Measurements from ENCODE around the gene TLR9.

TLR9 gene

DNA sequence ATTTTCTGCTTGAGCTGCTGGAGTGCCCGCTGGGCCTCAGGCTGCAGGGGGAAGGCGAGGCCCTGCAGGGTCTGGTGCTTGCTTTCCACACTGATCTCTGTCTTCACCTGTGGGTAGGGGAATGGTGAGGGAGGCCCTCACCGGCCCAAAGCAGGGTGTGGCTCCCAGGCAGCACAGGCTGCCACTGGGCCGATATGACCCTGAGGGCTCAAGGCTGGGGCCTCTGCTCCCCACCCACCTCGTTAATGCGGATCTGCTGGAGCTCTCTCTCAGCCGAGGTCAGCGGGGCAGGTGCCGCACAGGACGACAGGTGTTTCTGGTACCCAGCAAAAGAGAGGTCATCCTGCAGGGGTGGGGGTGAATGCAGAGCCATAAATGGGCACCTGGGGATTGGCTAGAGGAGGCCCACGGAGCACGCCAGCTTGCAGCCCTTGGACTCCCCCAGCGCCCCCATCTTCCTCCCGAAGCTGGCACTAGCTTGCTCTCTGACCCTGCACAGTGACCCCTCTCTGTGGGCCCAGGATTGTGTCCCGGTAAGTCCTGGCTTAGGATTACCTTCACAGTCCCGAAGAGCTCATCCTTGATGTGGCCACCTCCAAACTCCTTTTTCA, 5.5 kb upstream of the TLR9 start:
- no peak for DNase-seq (ENCODE audit: low spot score)
- H3K27ac ChIP-seq = no peak overlapping the region

DNA sequence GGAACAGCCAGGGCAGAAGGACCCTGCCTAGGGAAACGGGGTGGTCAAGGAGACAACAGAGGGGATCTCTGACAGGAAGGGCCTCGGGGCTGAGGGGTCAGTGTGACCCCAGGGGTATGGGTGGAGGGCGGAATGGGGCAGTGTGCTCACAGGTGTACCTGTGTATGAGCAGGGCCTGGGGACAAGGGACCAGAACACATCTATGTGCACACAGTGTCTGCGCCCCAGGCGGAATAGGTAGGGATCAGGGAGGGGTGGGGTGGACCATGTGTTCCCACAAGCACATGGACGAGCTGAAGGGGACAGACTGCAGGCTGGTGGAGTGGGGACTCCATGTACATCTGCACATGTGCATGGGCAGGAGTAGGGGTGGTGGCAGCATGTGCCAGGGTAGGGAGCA, 5.0 kb upstream of the TLR9 start:
- TF ChIP-seq, protein P1, sequence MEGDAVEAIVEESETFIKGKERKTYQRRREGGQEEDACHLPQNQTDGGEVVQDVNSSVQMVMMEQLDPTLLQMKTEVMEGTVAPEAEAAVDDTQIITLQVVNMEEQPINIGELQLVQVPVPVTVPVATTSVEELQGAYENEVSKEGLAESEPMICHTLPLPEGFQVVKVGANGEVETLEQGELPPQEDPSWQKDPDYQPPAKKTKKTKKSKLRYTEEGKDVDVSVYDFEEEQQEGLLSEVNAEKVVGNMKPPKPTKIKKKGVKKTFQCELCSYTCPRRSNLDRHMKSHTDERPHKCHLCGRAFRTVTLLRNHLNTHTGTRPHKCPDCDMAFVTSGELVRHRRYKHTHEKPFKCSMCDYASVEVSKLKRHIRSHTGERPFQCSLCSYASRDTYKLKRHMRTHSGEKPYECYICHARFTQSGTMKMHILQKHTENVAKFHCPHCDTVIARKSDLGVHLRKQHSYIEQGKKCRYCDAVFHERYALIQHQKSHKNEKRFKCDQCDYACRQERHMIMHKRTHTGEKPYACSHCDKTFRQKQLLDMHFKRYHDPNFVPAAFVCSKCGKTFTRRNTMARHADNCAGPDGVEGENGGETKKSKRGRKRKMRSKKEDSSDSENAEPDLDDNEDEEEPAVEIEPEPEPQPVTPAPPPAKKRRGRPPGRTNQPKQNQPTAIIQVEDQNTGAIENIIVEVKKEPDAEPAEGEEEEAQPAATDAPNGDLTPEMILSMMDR (IDR thresholded peaks at IDR 0.05) = no peak
- DNase-seq (ENCODE audit: low spot score) = no peak

More for the DNA sequence above, 5.5 kb upstream of the TLR9 start:
- TF ChIP-seq, protein P1 (IDR thresholded peaks at IDR 0.05) = no peak
- H3K4me3 ChIP-seq = no peak overlapping the region

DNA sequence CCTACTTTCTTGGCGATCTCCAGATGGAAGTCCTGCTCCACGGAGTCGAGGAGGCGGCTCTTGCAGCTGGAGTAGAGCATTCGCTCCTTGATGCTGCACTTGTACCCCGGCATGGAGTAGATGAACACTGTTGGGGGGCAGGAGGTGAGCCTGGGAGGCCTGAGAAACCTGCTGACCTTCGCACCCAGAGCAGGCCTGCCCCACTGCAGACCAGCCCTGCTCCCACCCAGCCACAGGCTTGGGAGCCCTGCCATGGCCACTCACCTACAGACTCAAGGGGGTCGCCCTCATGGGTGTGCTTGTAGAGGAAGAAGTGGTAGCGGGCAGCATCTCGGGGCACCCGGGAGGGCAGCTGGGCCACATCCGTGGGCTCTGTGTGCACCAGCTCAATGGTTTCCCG, 4.2 kb upstream of the TLR9 start:
- TF ChIP-seq, protein P1 (IDR thresholded peaks at IDR 0.05) = no peak
- Histone ChIP-seq H3K4me3 (no peak overlapping the region), H3K27ac (no peak overlapping the region)
- no peak for DNase-seq (ENCODE audit: low spot score)

More for the DNA sequence above, 5.0 kb upstream of the TLR9 start:
- H3K27ac ChIP-seq = no peak overlapping the region
- no peak overlapping the region for H3K4me3 ChIP-seq

DNA sequence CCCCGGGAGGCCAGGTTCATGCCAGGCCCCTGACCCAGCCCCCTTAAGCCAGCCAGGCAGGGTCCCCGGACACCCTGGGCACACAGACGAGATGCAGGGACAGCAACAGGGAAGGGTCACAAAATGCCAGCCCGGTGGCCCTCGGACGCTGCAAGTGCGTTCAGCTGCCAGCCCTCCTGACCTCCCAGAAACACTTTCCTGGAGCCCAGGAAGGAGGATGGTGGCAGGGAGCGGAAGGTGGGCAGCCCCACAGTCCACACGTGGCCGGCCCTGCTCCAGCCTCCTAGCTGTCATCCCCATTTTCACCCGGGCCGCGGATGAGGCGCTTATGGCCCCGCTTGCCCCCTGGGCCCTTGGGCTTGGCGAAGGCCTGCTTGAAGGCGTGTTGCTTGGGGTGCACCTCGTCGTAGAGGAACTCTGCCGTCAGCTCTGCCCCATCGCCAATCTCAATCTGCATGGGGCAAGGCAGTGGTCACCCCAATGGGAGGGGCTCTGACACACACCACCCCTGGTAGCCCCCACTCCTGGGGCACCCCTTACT, 3.4 kb upstream of the TLR9 start:
- DNase-seq (ENCODE audit: low spot score) = no peak
- Histone ChIP-seq H3K4me3 (no peak overlapping the region), H3K27ac (no peak overlapping the region)
- TF ChIP-seq, protein P1 (IDR thresholded peaks at IDR 0.05) = no peak

DNA sequence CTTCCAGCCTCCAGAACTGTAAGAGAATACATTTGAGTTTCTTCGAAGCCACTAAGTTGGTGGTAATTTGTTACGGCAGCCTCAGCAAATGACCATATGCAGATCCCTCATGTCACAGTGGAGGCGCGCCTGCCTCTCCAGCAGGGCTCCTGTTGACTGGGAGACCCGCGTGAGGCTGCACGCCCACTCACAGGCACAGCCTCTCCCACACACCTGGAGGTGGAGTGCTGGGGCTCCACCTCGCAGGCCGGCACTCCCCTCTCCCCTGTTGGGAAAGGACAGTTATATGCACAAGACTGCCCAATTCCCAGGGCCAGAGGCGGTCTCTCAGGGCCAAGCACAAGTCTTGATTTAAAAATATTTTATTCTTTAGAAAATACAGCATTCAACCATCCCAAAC, 2.8 kb upstream of the TLR9 start:
- no peak for DNase-seq (ENCODE audit: low spot score)
- TF ChIP-seq, protein P1 (IDR thresholded peaks at IDR 0.05) = no peak
- H3K4me3 ChIP-seq = no peak overlapping the region
- H3K27ac ChIP-seq = no peak overlapping the region

DNA sequence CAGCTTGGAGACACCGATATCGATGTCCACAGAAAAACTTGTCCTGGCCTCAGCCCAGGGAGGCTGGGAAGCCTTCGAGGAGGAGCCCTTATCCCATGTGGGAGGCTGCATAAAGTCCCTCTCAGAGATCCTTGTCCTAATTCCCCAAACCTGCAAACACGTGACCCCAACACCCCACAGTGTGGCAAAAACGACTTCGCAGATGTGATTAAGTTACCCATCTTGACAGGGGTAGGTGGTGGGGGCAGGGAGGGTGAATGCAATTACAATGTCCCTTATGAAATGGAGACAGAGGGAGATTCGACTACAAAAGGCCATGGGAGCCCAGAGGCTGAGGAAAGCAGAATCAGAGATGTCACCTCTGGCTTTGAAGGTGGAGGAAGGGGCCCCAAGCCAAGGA, 2.3 kb upstream of the TLR9 start:
- TF ChIP-seq, protein P1 (IDR thresholded peaks at IDR 0.05) = no peak
- H3K4me3 ChIP-seq = no peak overlapping the region
- no peak overlapping the region for H3K27ac ChIP-seq
- no peak for DNase-seq (ENCODE audit: low spot score)

DNA sequence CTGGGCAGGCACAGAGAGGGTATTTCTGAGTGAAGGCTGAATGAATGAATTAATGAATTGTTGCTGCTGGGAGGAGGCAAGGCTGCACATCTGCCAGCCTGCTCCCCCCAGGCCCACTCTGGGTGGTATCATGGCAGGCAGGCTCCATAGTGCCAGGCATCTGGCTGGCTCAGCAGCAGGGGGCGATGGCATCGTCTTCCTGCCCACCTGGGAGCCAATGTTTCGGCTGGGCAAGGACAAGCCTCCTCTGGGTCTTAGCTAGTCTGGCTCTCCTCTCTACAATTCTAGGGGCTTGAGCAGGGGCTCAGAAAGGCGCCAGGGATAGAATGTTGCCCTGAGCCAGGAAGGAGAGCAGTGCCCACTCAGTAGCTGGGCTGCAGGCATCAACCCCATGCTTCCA, 1.7 kb upstream of the TLR9 start:
- DNase-seq (ENCODE audit: low spot score) = no peak
- no peak overlapping the region for H3K27ac ChIP-seq
- TF ChIP-seq, protein P1 (IDR thresholded peaks at IDR 0.05) = no peak
- no peak overlapping the region for H3K4me3 ChIP-seq
